IMR-90 (cell line): ENCODE measurements around the gene ERGIC1.
A peak's percentile ranks its signal among the peaks of the same experiment; 100 is the strongest.

Source experiments
- FOS ChIP-seq: fragments of 150-350 bp; IDR thresholded peaks from 2 replicates; pipeline ENCODE4 v1.6.1; 2016; ENCODE audit warnings: low read depth, low read length
- MAFK ChIP-seq: IDR thresholded peaks from 2 replicates; pipeline ENCODE4 v1.6.1; 2012; ENCODE audit warnings: low read depth, low read length, improper control_type of control experiment
- NFE2L2 ChIP-seq: fragments of 150-350 bp; IDR thresholded peaks from 2 replicates; pipeline ENCODE4 v1.6.1; 2016; ENCODE audit warnings: low read depth, mild to moderate bottlenecking, low read length
- POLR2A ChIP-seq: IDR thresholded peaks from 2 replicates; pipeline ENCODE4 v1.6.1; 2012; ENCODE audit warnings: mild to moderate bottlenecking, low read depth, low read length
- RAD21 ChIP-seq: IDR thresholded peaks from 2 replicates; pipeline ENCODE4 v1.6.1; 2012; ENCODE audit warnings: low read length, improper control_type of control experiment
- SMC3 ChIP-seq: fragments of 150-350 bp; IDR thresholded peaks from 2 replicates; pipeline ENCODE4 v1.6.1; 2016; ENCODE audit warnings: low read depth, mild to moderate bottlenecking, antibody characterized with exemption, low read length, moderate library complexity
- TF ChIP-seq, protein P1 (sequence below): fragments of 150-350 bp; IDR thresholded peaks from 2 replicates; pipeline ENCODE4 v1.6.1; 2016; ENCODE audit warnings: low read depth, mild to moderate bottlenecking, low read length, moderate library complexity, borderline replicate concordance
- TF ChIP-seq, protein P2 (sequence below): conservative IDR thresholded peaks from 2 replicates; pipeline ENCODE4 v1.5.1; 2012; ENCODE audit warnings: mild to moderate bottlenecking, low read depth, low read length, improper control_type of control experiment

DNA sequence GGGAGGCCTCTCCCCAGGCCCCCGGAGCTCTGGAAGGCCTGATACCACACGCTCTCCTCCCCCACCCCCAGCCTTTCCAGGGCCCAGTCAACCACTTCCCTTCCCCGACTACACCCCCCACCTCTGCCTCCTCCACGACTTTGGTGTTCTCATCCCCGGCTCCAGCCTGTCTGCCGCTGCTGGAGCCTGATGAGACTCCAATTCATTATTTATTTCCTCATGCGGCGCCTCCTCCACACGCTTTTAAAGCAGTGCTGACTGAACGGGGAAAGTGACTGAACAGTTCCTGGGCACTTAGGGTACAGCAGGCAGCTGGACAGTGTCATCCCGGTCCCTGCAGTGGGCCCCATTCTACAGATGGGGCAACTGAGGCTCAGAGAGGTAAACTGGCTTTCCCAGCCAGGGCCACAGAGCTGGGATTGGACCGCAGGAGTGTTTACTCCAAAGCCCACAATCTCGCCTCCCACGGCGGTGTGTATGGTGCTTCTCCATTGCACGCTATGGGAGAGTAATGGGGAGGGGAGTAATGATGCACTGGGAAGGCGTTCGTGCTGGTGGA lies 109.3 kb downstream of the ERGIC1 start:
- TF ChIP-seq, protein P1, sequence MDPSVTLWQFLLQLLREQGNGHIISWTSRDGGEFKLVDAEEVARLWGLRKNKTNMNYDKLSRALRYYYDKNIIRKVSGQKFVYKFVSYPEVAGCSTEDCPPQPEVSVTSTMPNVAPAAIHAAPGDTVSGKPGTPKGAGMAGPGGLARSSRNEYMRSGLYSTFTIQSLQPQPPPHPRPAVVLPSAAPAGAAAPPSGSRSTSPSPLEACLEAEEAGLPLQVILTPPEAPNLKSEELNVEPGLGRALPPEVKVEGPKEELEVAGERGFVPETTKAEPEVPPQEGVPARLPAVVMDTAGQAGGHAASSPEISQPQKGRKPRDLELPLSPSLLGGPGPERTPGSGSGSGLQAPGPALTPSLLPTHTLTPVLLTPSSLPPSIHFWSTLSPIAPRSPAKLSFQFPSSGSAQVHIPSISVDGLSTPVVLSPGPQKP, result no peak
- TF ChIP-seq NFE2L2 (no peak), POLR2A (no peak), RAD21 (peak; percentile 32), FOS (no peak), MAFK (no peak), SMC3 (no peak)
- TF ChIP-seq, protein P2, sequence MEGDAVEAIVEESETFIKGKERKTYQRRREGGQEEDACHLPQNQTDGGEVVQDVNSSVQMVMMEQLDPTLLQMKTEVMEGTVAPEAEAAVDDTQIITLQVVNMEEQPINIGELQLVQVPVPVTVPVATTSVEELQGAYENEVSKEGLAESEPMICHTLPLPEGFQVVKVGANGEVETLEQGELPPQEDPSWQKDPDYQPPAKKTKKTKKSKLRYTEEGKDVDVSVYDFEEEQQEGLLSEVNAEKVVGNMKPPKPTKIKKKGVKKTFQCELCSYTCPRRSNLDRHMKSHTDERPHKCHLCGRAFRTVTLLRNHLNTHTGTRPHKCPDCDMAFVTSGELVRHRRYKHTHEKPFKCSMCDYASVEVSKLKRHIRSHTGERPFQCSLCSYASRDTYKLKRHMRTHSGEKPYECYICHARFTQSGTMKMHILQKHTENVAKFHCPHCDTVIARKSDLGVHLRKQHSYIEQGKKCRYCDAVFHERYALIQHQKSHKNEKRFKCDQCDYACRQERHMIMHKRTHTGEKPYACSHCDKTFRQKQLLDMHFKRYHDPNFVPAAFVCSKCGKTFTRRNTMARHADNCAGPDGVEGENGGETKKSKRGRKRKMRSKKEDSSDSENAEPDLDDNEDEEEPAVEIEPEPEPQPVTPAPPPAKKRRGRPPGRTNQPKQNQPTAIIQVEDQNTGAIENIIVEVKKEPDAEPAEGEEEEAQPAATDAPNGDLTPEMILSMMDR, result no peak
